Activated naive CD8-positive, alpha-beta T cell treated with anti-CD3 and anti-CD28 coated beads for 36 hours (primary cell): Measurements from ENCODE around the gene YIF1A. TPM values are rescaled to one million over a fixed set of nuclear protein-coding genes. Genes with fewer than 3 reads are reported as not detected.
A peak's percentile ranks its signal among the peaks of the same experiment; 100 is the strongest.

ENCODE experiments used
- DNase-seq: peaks from one replicate; pipeline ENCODE4 v3.0.0; 2021
- H3K27ac Mint-ChIP-seq: one replicate; pipeline ENCODE4 v1.8.0; 2022; ENCODE audit warnings: mild to moderate bottlenecking, moderate library complexity, mixed read lengths
- H3K27me3 Mint-ChIP-seq: one replicate; pipeline ENCODE4 v1.8.0; 2022; ENCODE audit warnings: mild to moderate bottlenecking, mixed read lengths
- H3K36me3 Mint-ChIP-seq: one replicate; pipeline ENCODE4 v1.8.0; 2021; ENCODE audit warnings: mild to moderate bottlenecking, mixed read lengths
- H3K4me1 Mint-ChIP-seq: one replicate; pipeline ENCODE4 v1.8.0; 2021; ENCODE audit warnings: mixed read lengths
- H3K4me3 Mint-ChIP-seq: one replicate; pipeline ENCODE4 v1.8.0; 2022; ENCODE audit warnings: mild to moderate bottlenecking, moderate library complexity, mixed read lengths
- H3K9me3 Mint-ChIP-seq: one replicate; pipeline ENCODE4 v1.8.0; 2022; ENCODE audit warnings: mixed read lengths
- total RNA-seq, 2 experiments: library from RNA; stranded (reverse); gene quantifications; one replicate each; pipeline ENCODE4 v1.2.3, GENCODE V29; 2021

Gene YIF1A
- total RNA-seq, 2 experiments from 2014 or later, result 64.1 to 72.4 TPM

GRCh38 chr11:66275984-66276612 lies 12.8 kb downstream of the YIF1A start:
- H3K9me3 Mint-ChIP-seq, result no peaks in the 10 kb centered on the region
- peaks cover 17% of the 10 kb centered on the region for H3K4me1 Mint-ChIP-seq
- H3K36me3 Mint-ChIP-seq, result peaks cover 10% of the 10 kb centered on the region
- no peak overlapping the region for H3K4me3 Mint-ChIP-seq
- DNase-seq, result no peak
- no peak overlapping the region for H3K27ac Mint-ChIP-seq
- H3K27me3 Mint-ChIP-seq, result peaks cover 10% of the 10 kb centered on the region

- Mint-ChIP-seq H3K27me3 (peaks cover 10% of the 10 kb centered on the region), H3K4me3 (no peak overlapping the region), H3K9me3 (no peaks in the 10 kb centered on the region), H3K27ac (no peak overlapping the region), H3K36me3 (peaks cover 13% of the 10 kb centered on the region), H3K4me1 (peaks cover 22% of the 10 kb centered on the region)
- no peak for DNase-seq
Measured at GRCh38 chr11:66275396-66275795, 13.5 kb downstream of the YIF1A start.

GRCh38 chr11:66274219-66274618 lies 14.7 kb downstream of the YIF1A start:
- H3K27ac Mint-ChIP-seq, result no peak overlapping the region
- H3K4me1 Mint-ChIP-seq, result peaks cover 26% of the 10 kb centered on the region

GRCh38 chr11:66272596-66272995 lies 16.3 kb downstream of the YIF1A start:
- no peak overlapping the region for H3K27ac Mint-ChIP-seq
- H3K36me3 Mint-ChIP-seq, result peaks cover 13% of the 10 kb centered on the region

More at GRCh38 chr11:66274219-66274618, 14.7 kb downstream of the YIF1A start:
- Mint-ChIP-seq H3K9me3 (no peaks in the 10 kb centered on the region), H3K27me3 (peaks cover 6% of the 10 kb centered on the region), H3K36me3 (peaks cover 13% of the 10 kb centered on the region), H3K4me3 (no peak overlapping the region)
- no peak for DNase-seq

GRCh38 chr11:66271816-66272215 lies 17.1 kb downstream of the YIF1A start:
- Mint-ChIP-seq H3K4me1 (peaks cover 28% of the 10 kb centered on the region), H3K9me3 (no peaks in the 10 kb centered on the region), H3K27ac (peak overlapping the region; percentile 58), H3K4me3 (no peak overlapping the region), H3K36me3 (peaks cover 13% of the 10 kb centered on the region), H3K27me3 (no peaks in the 10 kb centered on the region)
- no peak for DNase-seq

More at GRCh38 chr11:66272596-66272995, 16.3 kb downstream of the YIF1A start:
- Mint-ChIP-seq H3K4me1 (peaks cover 28% of the 10 kb centered on the region), H3K9me3 (no peaks in the 10 kb centered on the region), H3K27me3 (no peaks in the 10 kb centered on the region), H3K4me3 (no peak overlapping the region)
- DNase-seq, result no peak

- Mint-ChIP-seq H3K36me3 (peaks cover 8% of the 10 kb centered on the region), H3K4me1 (peaks cover 28% of the 10 kb centered on the region), H3K9me3 (no peaks in the 10 kb centered on the region), H3K4me3 (peak overlapping the region; percentile 86), H3K27ac (peak overlapping the region; percentile 96), H3K27me3 (no peaks in the 10 kb centered on the region)
- no peak for DNase-seq
Measured at GRCh38 chr11:66268952-66269905, 19.7 kb downstream of the YIF1A start.

- peak within 1 kb of the TSS; percentile 86 for H3K4me3 Mint-ChIP-seq
- H3K9me3 Mint-ChIP-seq, result no peaks in the 10 kb centered on the region
- H3K27me3 Mint-ChIP-seq, result no peaks in the 10 kb centered on the region
- H3K27ac Mint-ChIP-seq, result peak within 1 kb of the TSS; percentile 96
- H3K4me1 Mint-ChIP-seq, result peaks cover 28% of the 10 kb centered on the region
- DNase-seq, result peak; percentile 100
- H3K36me3 Mint-ChIP-seq, result peaks cover 7% of the 10 kb centered on the region
Measured at GRCh38 chr11:66268244-66268951, 20.5 kb downstream of the YIF1A start, which contains the start of gene RAB1B. TSS of gene RAB1B (plus strand) at chr11:66268639. CDS start at chr11:66268680, 41 bp downstream.

GRCh38 chr11:66267379-66268243 lies 21.3 kb downstream of the YIF1A start:
- Mint-ChIP-seq H3K27ac (peak overlapping the region; percentile 96), H3K9me3 (no peaks in the 10 kb centered on the region), H3K4me3 (peak overlapping the region; percentile 86)

GRCh38 chr11:66267039-66267378 lies 21.9 kb downstream of the YIF1A start:
- Mint-ChIP-seq H3K9me3 (no peaks in the 10 kb centered on the region), H3K27me3 (no peaks in the 10 kb centered on the region), H3K36me3 (peaks cover 6% of the 10 kb centered on the region), H3K4me3 (peak overlapping the region; percentile 86), H3K4me1 (peaks cover 28% of the 10 kb centered on the region), H3K27ac (peak overlapping the region; percentile 85)
- DNase-seq, result no peak

More at GRCh38 chr11:66267379-66268243, 21.3 kb downstream of the YIF1A start:
- Mint-ChIP-seq H3K27me3 (no peaks in the 10 kb centered on the region), H3K36me3 (peaks cover 6% of the 10 kb centered on the region), H3K4me1 (peaks cover 28% of the 10 kb centered on the region)
- peak; percentile 90 for DNase-seq

- Mint-ChIP-seq H3K27me3 (no peaks in the 10 kb centered on the region), H3K27ac (peak overlapping the region; percentile 85), H3K9me3 (no peaks in the 10 kb centered on the region), H3K4me3 (no peak overlapping the region), H3K36me3 (peaks cover 7% of the 10 kb centered on the region), H3K4me1 (peaks cover 26% of the 10 kb centered on the region)
- DNase-seq, result no peak
Measured at GRCh38 chr11:66266378-66267038, 22.4 kb downstream of the YIF1A start.

- Mint-ChIP-seq H3K4me3 (no peak overlapping the region), H3K27ac (no peak overlapping the region), H3K9me3 (no peaks in the 10 kb centered on the region), H3K4me1 (peaks cover 24% of the 10 kb centered on the region), H3K36me3 (peaks cover 5% of the 10 kb centered on the region), H3K27me3 (no peaks in the 10 kb centered on the region)
- no peak for DNase-seq
Measured at GRCh38 chr11:66265531-66266377, 23.2 kb downstream of the YIF1A start.

- DNase-seq, result peak; percentile 56
- Mint-ChIP-seq H3K27me3 (no peaks in the 10 kb centered on the region), H3K9me3 (no peaks in the 10 kb centered on the region), H3K4me1 (peaks cover 19% of the 10 kb centered on the region), H3K4me3 (no peak overlapping the region), H3K27ac (no peak overlapping the region), H3K36me3 (peaks cover 7% of the 10 kb centered on the region)
Measured at GRCh38 chr11:66264914-66265313, 24.0 kb downstream of the YIF1A start.

GRCh38 chr11:66264383-66264782 lies 24.6 kb downstream of the YIF1A start:
- H3K36me3 Mint-ChIP-seq, result peaks cover 12% of the 10 kb centered on the region
- DNase-seq, result no peak
- H3K4me1 Mint-ChIP-seq, result peaks cover 19% of the 10 kb centered on the region
- H3K27ac Mint-ChIP-seq, result no peak overlapping the region
- H3K4me3 Mint-ChIP-seq, result no peak overlapping the region
- H3K9me3 Mint-ChIP-seq, result no peaks in the 10 kb centered on the region
- no peaks in the 10 kb centered on the region for H3K27me3 Mint-ChIP-seq
